Ectodermal cell (in vitro differentiated cells): ENCODE results near the gene ABR.
"Not testable (repeated sequence)": the region's sequence is repeated elsewhere in the genome, so short reads cannot be mapped to it uniquely, and the experiment has no call there.

Source experiments
- H3K27ac ChIP-seq: 2 replicates; pipeline ENCODE4 v1.7.0; 2013; ENCODE audit warnings: mild to moderate bottlenecking, low read depth, low read length; ENCODE audit not compliant: insufficient read depth, poor library complexity, severe bottlenecking
- H3K27me3 ChIP-seq: 2 replicates; pipeline ENCODE4 v1.7.0; 2013; ENCODE audit warnings: mild to moderate bottlenecking, low read length; ENCODE audit not compliant: insufficient read depth, control insufficient read depth, poor library complexity, severe bottlenecking
- H3K36me3 ChIP-seq: one replicate; pipeline ENCODE4 v1.7.0; 2013; ENCODE audit warnings: low read length; ENCODE audit not compliant: control insufficient read depth, insufficient read depth
- H3K4me1 ChIP-seq: one replicate; pipeline ENCODE4 v1.7.0; 2013; ENCODE audit warnings: low read length; ENCODE audit not compliant: control insufficient read depth, insufficient read depth
- H3K4me3 ChIP-seq: 2 replicates; pipeline ENCODE4 v1.7.0; 2013; ENCODE audit warnings: low read depth, low read length, control low read depth; ENCODE audit not compliant: insufficient read depth
- H3K9me3 ChIP-seq: 2 replicates; pipeline ENCODE4 v1.7.0; 2013; ENCODE audit warnings: mild to moderate bottlenecking, low read length, moderate library complexity; ENCODE audit not compliant: control insufficient read depth
- WGBS, 2 experiments: methylation state at CpG; one replicate each; pipeline ENCODE4 v1.1.7; 2013; ENCODE audit warnings: missing lambda C conversion rate in 2 of 2; 5-methylcytosine and 5-hydroxymethylcytosine counted together

The ABR gene

DNA sequence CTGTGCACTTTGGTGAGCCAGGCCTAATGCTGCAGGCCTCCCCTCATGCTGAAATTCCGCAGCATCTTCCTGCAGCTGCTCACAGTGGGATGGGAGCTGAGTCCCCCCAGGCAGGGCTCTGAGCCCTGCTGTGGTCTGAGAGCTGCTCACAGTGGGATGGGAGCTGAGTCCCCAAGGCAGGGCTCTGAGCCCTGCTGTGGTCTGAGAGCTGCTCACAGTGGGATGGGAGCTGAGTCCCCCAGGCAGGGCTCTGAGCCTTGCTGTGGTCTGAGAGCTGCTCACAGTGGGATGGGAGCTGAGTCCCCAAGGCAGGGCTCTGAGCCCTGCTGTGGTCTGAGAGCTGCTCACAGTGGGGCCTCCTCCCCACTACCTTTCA is 58.4 kb downstream of the ABR start:
- not testable (repeated sequence) for H3K36me3 ChIP-seq, H3K9me3 ChIP-seq, H3K27ac ChIP-seq, H3K27me3 ChIP-seq, H3K4me3 ChIP-seq
- H3K4me1 ChIP-seq, result peaks cover 16% of the 10 kb centered on the region
- WGBS, 2 experiments, result 78 to 80% methylated on average over 1 of the region's 1 CpG

DNA sequence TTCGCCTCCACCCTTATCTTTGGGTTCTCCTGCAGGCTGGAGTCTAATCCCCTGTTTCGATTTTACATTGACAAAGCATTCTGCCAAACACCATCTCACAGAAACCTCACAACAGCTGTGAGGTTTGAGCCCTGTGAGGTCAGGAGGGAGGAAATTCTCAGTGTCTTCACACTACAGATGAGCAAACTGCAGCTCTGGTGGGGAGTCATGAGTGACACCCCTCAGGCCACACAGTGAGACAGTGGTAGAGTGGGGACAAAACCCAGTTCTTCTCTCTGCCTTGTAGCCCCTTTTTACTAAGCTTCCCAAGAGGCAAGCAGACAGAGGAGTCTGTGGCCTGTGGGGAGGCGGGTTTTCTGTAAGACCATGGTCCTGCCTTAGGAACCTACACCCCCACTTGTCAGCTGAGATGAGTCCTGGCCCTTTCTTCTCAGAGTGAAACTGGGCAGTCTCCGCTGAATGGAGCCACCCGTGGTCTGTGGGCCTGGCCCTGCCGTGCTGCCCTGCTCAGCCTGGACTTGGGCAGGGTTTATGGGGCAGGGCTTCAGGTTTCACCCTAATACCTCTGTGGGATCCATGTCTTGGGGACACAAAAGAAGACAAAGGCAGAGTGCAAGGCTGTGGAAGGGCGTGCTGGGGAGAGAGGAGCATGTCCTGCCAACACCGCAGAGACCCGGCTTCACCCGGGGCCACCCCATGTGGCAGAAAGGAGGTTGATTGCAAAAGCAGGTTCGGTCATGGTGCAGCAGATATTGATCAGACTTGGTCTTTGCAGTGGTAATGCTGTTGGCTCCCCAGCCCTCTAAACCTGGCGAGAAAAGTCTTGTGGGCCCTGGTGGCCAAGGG is 59.0 kb downstream of the ABR start:
- WGBS, 2 experiments, result 84% methylated on average over 12 of the region's 12 CpGs
- no peaks in the 10 kb centered on the region for H3K27me3 ChIP-seq
- H3K36me3 ChIP-seq, result no peaks in the 10 kb centered on the region
- no peak overlapping the region for H3K27ac ChIP-seq
- H3K4me1 ChIP-seq, result peaks cover 9% of the 10 kb centered on the region
- H3K9me3 ChIP-seq, result no peaks in the 10 kb centered on the region
- no peak overlapping the region for H3K4me3 ChIP-seq

DNA sequence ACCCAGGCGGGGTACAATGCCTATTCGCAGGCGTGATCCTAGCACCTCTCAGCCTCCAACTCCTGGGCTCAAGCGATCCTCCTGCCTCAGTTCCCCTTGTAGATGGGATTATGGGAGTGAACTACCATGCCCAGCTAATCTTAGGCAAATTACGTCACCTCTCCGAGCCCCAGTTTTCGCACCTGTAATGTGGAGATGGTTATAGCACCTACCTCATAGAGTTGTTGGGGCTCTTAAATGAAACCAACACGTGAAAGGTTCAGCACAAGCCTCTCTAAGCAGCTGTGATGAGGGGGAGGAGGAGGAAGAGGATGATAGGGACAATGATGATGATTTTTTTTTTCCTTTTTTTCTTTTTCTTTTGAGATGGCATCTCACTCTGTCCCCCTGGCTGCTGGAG is 59.9 kb downstream of the ABR start:
- Histone ChIP-seq H3K36me3 (no peaks in the 10 kb centered on the region), H3K4me3 (no peak overlapping the region), H3K27me3 (no peaks in the 10 kb centered on the region), H3K9me3 (no peaks in the 10 kb centered on the region), H3K4me1 (peaks cover 9% of the 10 kb centered on the region), H3K27ac (no peak overlapping the region)
- WGBS, 2 experiments, result 66 to 70% methylated on average over 8 of the region's 8 CpGs

DNA sequence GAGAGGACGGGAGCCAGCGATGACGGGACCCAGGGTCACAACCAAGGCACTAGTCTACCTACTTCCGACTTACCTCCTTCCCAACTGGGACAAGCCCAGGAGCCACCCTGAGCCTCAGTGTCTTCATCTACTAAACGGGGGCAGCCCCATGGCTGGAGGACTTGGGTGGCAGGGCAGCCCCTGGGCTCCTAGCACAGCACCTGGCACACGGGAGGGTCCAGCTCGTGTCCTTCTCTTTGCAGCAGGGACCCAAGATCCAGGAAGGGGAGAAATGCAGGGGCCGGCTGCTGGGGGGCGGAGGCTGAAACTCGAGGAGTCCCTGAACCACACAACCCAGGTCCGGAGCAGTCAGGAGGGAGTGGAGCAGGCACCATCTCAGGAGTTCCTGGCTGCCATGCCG is 63.2 kb downstream of the ABR start:
- Histone ChIP-seq H3K9me3 (no peaks in the 10 kb centered on the region), H3K27me3 (no peaks in the 10 kb centered on the region), H3K4me1 (peaks cover 2% of the 10 kb centered on the region), H3K27ac (no peak overlapping the region), H3K4me3 (no peak overlapping the region), H3K36me3 (no peaks in the 10 kb centered on the region)
- 74% methylated on average over 12 of the region's 12 CpGs for WGBS, 2 experiments

DNA sequence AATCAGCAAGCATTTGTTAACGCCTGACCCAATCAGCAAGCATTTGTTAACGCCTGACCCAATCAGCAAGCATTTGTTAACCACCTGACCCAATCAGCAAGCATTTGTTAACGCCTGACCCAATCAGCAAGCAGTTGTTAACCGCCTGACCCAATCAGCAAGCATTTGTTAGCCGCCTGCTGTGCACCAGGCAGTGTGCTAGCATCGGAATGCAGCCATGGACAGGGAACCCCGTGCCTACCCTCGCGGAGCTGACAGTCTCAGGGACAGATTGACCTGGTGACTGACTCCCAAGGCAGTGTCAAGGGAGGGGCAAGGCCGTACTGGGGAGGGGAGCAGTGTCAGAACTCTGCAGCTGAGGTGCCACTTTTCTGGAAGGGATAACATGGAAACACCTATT is 66.9 kb downstream of the ABR start:
- no peak overlapping the region for H3K27ac ChIP-seq
- H3K4me1 ChIP-seq, result peaks cover 23% of the 10 kb centered on the region
- 79 to 80% methylated on average over 10 of the region's 10 CpGs for WGBS, 2 experiments
- no peaks in the 10 kb centered on the region for H3K9me3 ChIP-seq
- H3K36me3 ChIP-seq, result no peaks in the 10 kb centered on the region
- H3K27me3 ChIP-seq, result peaks cover 7% of the 10 kb centered on the region
- no peak overlapping the region for H3K4me3 ChIP-seq

DNA sequence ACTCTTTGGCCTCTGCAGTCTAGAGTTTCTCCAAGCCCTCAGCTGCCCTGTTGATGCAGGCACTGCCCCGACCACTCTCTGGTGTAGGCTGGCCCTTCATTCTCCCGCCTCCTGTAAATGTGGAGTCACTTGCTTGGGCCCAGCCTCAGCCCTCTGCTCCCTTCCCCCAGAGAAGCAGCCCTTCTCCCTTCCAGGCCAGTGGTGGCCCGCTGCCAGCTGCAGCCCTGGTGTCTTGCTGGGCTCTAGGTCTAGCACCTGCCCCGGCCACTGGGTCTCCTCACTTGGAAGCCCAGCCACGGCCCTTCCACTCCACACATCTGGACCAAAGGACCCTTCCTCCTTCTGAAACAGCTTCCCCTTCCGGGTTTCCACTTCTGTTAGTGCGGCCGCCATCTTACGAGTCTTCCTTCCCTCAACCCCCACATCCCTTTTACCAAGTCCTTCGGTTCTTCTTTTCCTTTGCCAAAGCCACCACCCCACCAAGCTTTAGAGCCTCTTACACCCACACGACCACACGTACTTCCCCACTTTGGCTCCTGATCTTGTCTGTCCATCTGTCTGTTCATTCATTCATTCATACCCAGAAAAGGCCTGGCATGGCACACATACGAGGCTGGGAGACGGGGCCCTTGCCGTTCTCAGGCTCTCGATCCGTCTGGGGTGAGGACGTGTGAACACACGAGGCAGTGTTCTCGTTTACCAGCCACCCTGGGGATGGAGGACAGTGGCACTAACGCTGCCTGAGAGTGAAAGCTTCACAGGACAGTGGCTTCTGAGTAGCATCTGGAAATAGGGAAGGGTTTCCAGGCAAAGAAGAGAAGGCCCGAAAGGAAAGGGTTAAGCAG is 68.0 kb downstream of the ABR start:
- Histone ChIP-seq H3K4me1 (peaks cover 25% of the 10 kb centered on the region), H3K9me3 (no peaks in the 10 kb centered on the region), H3K36me3 (no peaks in the 10 kb centered on the region), H3K27ac (no peak overlapping the region), H3K27me3 (peaks cover 13% of the 10 kb centered on the region), H3K4me3 (no peak overlapping the region)
- WGBS, 2 experiments, result 91 to 92% methylated on average over 22 of the region's 22 CpGs

DNA sequence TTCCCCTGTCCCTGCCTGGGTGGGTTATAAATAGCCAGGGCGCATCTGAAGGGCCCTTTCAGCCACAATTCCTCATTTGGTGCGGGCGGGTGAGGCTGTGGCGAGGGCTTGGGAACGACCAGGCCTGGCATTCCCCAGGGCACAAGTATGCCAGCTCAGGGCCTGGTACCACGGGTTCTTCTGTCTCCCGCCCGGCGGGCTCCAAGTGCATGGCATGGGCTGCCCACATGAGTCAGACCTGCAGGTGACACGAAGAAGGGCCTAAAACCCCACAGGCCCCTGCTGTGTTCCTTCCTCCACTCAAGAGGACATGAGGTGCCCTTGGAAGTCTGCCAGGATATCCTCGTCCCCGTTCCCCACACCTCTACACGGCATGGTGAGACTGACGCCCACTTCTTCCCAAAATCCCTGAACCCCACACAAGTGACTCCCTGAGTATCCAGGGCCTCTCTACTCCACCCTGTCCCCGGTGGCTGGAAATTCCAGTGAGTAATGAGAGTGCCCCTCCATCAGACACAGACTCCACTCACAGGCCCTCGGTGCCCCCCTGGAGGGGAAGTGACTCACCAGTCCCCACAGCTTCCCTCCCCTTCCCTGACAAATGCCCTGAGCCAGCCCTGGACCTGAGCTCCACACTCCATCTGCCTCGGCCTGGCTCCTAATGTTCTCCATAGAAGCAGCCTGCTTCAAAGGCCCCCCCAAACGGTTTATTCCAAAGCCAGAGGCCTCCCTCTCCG is 68.8 kb downstream of the ABR start:
- Histone ChIP-seq H3K9me3 (no peaks in the 10 kb centered on the region), H3K27ac (peak overlapping the region; percentile 26), H3K4me3 (no peak overlapping the region), H3K27me3 (peaks cover 13% of the 10 kb centered on the region), H3K36me3 (no peaks in the 10 kb centered on the region), H3K4me1 (peaks cover 25% of the 10 kb centered on the region)
- 80 to 83% methylated on average over 19 of the region's 19 CpGs for WGBS, 2 experiments

DNA sequence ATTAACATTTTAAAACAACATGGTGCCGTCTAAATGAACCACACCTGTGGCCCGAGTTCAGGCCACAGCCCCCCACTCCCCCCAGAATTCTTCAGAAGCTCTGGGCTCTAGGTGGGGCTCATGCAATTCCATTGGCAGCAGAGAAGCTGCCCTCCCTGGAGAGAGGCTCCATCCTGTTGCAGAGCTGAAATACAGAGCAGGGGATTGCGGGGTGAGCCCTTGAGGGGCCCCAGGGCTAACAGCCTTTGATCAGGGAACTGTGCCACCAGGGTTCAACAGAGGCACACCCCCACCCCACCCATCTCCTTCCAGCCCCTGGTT is 69.3 kb downstream of the ABR start:
- no peaks in the 10 kb centered on the region for H3K9me3 ChIP-seq
- H3K27ac ChIP-seq, result peak overlapping the region; percentile 26
- no peak overlapping the region for H3K4me3 ChIP-seq
- H3K4me1 ChIP-seq, result peaks cover 25% of the 10 kb centered on the region
- WGBS, 2 experiments, result 78 to 80% methylated on average over 3 of the region's 3 CpGs
- H3K27me3 ChIP-seq, result peaks cover 13% of the 10 kb centered on the region
- H3K36me3 ChIP-seq, result no peaks in the 10 kb centered on the region

DNA sequence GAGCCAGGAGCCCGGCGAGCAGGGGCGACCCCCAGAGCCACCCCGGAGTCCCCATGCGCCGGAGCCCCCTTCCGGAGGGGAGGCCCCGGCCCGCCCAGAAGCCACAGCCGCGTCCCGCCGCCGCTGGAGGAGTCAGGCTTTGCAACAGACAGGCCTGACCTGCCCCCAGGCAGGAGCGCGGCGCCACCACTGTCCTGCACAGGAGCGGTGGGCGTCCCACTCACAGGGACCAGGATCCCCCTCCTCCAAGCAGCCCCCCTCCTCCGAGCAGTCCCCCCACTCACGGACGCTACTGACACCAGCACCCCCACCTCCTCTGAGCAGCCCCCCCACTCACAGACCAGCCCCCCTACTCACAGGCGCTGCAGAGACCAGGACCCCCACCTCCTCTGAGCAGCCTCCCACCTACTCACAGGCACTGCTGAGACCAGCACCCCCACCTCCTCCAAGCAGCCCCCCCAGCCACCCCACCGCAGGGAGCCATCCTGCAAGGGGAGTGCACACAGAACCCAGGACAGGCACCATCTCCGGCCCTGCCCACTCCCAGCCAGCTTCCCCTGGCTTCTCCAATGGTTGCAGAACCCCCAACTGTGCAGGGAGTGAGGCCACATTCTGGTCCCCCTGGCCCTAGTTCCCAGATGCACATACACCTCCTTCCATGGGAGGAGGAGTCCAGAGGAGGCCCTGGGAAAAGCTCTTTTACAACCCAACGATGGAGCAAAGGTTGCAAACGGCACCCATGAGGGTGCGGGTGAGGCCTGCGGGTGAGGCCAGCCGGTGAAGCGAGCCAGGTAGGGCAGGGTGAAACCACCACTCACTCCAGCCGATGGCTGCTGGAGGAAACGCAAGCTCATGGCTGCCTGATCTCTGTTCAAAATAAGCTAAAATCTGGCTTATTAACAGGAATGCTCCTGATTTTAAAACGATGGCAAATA is 69.9 kb downstream of the ABR start:
- Histone ChIP-seq H3K27ac (peak overlapping the region; percentile 26), H3K4me3 (peak overlapping the region; percentile 59), H3K4me1 (peaks cover 25% of the 10 kb centered on the region), H3K27me3 (peaks cover 13% of the 10 kb centered on the region), H3K36me3 (no peaks in the 10 kb centered on the region), H3K9me3 (no peaks in the 10 kb centered on the region)
- 20% methylated on average over 30 to 31 of the region's 34 CpGs for WGBS, 2 experiments
